Suppressor macrophage treated with lipopolysaccharide for 4 hours (primary cell): ENCODE data around the gene DHCR24.

Source experiments
- DNase-seq: peaks from one replicate; pipeline ENCODE4 v3.0.0-alpha.2; 2020

DHCR24 gene

GRCh38 chr1:54844564-54844963 lies 42.4 kb downstream of the DHCR24 start:
- DNase-seq, result no peak

GRCh38 chr1:54843449-54843848 lies 43.5 kb downstream of the DHCR24 start:
- DNase-seq, result no peak

GRCh38 chr1:54842963-54843362 lies 44.0 kb downstream of the DHCR24 start:
- no peak for DNase-seq

- DNase-seq, result no peak
Observed at GRCh38 chr1:54842206-54842915, 44.6 kb downstream of the DHCR24 start.

GRCh38 chr1:54839824-54840223 lies 47.2 kb downstream of the DHCR24 start:
- DNase-seq, result no peak

GRCh38 chr1:54838565-54839180 lies 48.3 kb downstream of the DHCR24 start:
- no peak for DNase-seq

GRCh38 chr1:54837002-54837853 lies 49.8 kb downstream of the DHCR24 start:
- no peak for DNase-seq

GRCh38 chr1:54836594-54836993 lies 50.4 kb downstream of the DHCR24 start:
- DNase-seq, result no peak

GRCh38 chr1:54835970-54836369 lies 51.0 kb downstream of the DHCR24 start:
- DNase-seq, result no peak

- no peak for DNase-seq
Observed at GRCh38 chr1:54835131-54835898, 51.7 kb downstream of the DHCR24 start.

- DNase-seq, result no peak
Observed at GRCh38 chr1:54834007-54834541, 52.9 kb downstream of the DHCR24 start.

GRCh38 chr1:54833121-54833520 lies 53.9 kb downstream of the DHCR24 start:
- DNase-seq, result no peak

- no peak for DNase-seq
Observed at GRCh38 chr1:54826226-54826816, 60.7 kb downstream of the DHCR24 start.

GRCh38 chr1:54825696-54826095 lies 61.3 kb downstream of the DHCR24 start:
- DNase-seq, result no peak

- DNase-seq, result no peak
Observed at GRCh38 chr1:54823670-54824069, 63.3 kb downstream of the DHCR24 start.

- no peak for DNase-seq
Observed at GRCh38 chr1:54819733-54820132, 67.3 kb downstream of the DHCR24 start.

- DNase-seq, result no peak
Observed at GRCh38 chr1:54819195-54819536, 67.8 kb downstream of the DHCR24 start.

- DNase-seq, result no peak
Observed at GRCh38 chr1:54818461-54819194, 68.4 kb downstream of the DHCR24 start.

- DNase-seq, result no peak
Observed at GRCh38 chr1:54816951-54817350, 70.0 kb downstream of the DHCR24 start.

- DNase-seq, result no peak
Observed at GRCh38 chr1:54816130-54816529, 70.9 kb downstream of the DHCR24 start.

GRCh38 chr1:54815086-54815876 lies 71.7 kb downstream of the DHCR24 start:
- DNase-seq, result no peak
